ENCODE measurements around the gene NPIPB6.

NPIPB6 gene

GRCh38 chr16:28311913-28312312 is 51.4 kb downstream of the NPIPB6 start:
- Histone ChIP-seq H3K4me3 (no peak overlapping the region), H3K27ac (no peak overlapping the region)
- no peak for DNase-seq (ENCODE audit: low spot score)
- TF ChIP-seq CTCF (IDR thresholded peaks at IDR 0.05) = no peak

GRCh38 chr16:28311413-28311812 is 51.9 kb downstream of the NPIPB6 start:
- Histone ChIP-seq H3K4me3 (no peak overlapping the region), H3K27ac (no peak overlapping the region)
- TF ChIP-seq CTCF (IDR thresholded peaks at IDR 0.05) = no peak
- DNase-seq (ENCODE audit: low spot score) = no peak

GRCh38 chr16:28310796-28311195 is 52.5 kb downstream of the NPIPB6 start:
- no peak for DNase-seq (ENCODE audit: low spot score)
- no peak overlapping the region for H3K27ac ChIP-seq
- no peak for TF ChIP-seq CTCF (IDR thresholded peaks at IDR 0.05)
- no peak overlapping the region for H3K4me3 ChIP-seq

GRCh38 chr16:28309811-28310311 is 53.4 kb downstream of the NPIPB6 start:
- TF ChIP-seq CTCF (IDR thresholded peaks at IDR 0.05) = no peak
- Histone ChIP-seq H3K4me3 (no peak overlapping the region), H3K27ac (no peak overlapping the region)
- no peak for DNase-seq (ENCODE audit: low spot score)

- Histone ChIP-seq H3K27ac (no peak overlapping the region), H3K4me3 (no peak overlapping the region)
- no peak for TF ChIP-seq CTCF (IDR thresholded peaks at IDR 0.05)
- DNase-seq (ENCODE audit: low spot score) = no peak
These were observed 54.3 kb downstream of the NPIPB6 start for GRCh38 chr16:28308794-28309584.

GRCh38 chr16:28307936-28308335 is 55.4 kb downstream of the NPIPB6 start:
- DNase-seq (ENCODE audit: low spot score) = no peak
- Histone ChIP-seq H3K27ac (no peak overlapping the region), H3K4me3 (no peak overlapping the region)
- no peak for TF ChIP-seq CTCF (IDR thresholded peaks at IDR 0.05)

- DNase-seq (ENCODE audit: low spot score) = no peak
- no peak overlapping the region for H3K27ac ChIP-seq
- no peak for TF ChIP-seq CTCF (IDR thresholded peaks at IDR 0.05)
- H3K4me3 ChIP-seq = no peak overlapping the region
These were observed 59.1 kb downstream of the NPIPB6 start for GRCh38 chr16:28304214-28304613.

Data from coronary artery (tissue), 2 donors.